ENCODE results near the gene SHKBP1.
"Not testable (repeated sequence)": the region's sequence is repeated elsewhere in the genome, so short reads cannot be mapped to it uniquely, and the experiment has no call there.

Gene SHKBP1

DNA sequence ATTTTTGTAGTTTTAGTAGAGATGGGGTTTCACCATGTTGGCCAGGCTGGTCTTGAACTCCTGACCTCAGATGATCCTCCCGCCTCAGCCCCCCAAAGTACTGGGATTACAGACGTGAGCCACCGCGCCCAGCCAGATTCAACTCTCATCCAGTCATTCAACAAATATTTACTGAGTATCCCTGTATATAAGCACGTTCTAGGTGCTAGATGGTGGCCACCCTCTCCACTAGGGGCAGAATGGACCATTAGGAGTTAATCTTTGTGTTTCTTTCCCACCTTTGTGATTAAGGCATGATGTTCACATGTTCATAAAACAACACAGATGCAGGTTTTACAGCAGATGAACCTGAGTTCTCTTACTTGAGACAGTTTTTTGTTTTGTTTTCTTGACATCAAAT, 7.3 kb downstream of the SHKBP1 start:
- DNase-seq: no peak

DNA sequence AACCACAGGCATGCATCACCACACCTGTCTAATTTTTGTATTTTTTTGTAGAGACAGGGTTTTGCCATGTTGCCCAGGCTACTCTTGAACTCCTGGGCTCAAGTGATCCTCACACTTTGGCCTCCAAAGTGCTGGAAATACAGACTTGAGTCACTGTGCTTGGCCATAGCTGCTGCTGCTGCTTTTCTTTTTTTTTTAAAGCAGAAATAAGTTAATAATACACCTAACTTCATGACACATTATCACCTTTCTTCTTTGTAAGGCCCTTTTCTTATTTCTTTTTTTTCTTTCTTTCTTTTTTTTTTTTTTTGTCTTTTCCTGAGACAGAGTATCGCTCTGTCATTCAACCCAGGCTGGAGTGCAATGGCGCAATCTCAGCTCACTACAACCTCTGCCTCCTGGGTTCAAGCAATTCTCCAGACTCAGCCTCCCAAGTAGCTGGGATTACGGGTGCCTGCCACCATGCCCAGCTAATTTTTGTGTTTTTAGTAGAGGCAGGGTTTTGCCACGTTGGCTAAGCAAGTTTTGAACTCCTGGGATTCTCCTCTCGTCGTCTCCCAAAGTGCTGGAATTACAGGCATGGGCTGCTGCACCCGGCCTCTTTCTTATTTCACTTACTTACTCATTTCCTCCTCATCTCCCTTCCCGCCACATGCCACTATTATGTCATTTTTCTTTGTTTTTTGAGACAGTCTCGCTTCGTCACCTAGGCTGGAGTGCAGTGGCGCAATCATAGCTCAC, 8.7 kb downstream of the SHKBP1 start:
- DNase-seq: no peak

DNA sequence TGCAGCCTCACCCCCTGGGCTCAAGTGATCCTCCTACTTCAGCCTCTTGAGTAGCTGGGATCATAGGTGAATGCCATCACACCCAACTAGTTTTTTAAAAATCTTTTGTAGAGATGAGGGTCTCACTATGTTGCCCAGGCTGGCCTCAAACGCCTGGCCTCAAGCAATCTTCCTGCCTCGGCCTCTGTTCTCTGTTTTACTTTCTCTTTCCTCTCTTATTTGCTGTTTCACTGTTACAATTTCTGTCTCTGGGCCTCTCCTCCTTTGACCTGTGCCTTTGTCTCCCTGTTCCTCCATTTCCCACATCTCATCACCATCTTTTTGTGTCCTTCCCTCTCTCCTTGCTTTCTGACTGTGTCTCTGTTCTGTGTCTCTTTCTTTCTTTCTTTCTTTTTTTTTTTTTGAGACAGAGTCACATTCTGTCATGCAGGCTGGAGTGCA, 9.3 kb downstream of the SHKBP1 start:
- no peak for DNase-seq

DNA sequence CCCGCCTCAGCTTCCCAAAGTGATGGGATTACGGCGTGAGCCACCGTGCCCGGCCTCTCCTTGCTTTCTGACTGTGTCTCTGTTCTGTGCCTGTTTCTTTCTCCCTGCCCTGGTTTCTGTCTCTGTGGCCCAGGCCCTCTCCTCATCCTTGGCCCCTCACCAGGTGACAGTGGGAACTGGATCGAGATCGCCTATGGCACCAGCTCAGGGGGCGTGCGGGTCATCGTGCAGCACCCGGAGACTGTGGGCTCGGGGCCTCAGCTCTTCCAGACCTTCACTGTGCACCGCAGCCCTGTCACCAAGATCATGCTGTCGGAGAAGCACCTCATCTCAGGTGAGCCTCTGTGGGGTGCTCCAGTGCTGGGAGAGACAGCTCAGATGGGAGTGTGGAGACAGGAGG, 9.9 kb downstream of the SHKBP1 start:
- no peak for DNase-seq

DNA sequence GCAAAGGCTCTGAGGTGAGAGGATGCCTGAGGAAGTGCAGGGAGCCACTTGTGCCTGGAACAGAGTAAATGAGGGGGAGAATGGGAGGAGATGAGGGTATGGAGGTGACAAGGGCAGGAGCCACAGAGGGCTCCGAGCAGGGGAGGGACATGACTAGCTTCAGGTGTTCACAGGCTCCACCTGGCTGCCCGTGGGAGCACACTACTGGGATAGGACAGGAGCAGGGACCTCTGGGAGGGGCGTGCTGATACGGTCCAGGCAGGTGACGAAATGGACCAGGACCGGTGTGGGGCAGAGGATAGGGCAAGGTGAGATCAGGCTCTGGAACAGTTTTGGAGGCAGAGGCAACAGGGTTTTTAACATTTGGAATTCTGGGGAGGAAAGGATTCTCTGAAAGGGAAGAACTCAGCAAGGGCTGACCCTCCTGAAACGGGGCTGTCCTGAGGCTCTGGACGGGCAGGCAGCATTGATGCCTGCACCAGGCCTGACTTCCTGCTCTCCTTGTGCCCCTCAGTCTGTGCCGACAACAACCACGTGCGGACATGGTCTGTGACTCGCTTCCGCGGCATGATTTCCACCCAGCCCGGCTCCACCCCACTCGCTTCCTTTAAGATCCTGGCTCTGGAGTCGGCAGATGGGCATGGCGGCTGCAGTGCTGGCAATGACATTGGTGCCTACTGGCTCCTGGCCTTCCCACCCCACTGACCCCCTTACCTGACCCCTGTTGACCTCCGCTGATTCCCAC, 11.6 kb downstream of the SHKBP1 start:
- DNase-seq: no peak

DNA sequence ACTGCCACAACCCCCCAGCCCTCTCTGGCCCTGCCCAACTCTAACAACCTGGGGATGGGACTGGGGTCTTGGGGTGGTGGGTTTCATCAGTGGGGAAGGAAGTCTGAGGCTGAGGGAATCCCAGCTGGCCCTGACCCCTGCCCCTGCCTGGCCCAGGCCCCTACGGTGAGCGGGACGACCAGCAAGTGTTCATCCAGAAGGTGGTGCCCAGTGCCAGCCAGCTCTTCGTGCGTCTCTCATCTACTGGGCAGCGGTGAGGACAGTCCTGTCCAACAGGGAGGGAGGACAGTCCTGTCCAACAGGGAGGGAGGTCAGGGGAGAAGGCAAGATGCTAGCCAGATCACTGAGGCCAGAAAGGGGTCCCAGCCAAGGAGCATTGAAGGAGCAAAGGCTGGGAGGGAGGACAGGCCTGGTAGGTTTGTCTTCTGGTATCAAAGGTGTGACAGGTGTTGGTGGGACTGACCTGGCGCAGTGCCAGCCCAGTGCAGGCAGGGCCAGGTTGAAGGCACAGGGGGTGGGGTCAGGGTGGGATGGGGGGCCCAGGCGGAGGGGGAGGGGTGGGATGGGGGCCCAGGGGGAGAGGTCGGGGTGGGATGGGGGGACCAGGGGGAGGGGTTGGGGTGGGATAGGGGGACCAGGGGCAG, 12.4 kb downstream of the SHKBP1 start:
- no peak for DNase-seq

DNA sequence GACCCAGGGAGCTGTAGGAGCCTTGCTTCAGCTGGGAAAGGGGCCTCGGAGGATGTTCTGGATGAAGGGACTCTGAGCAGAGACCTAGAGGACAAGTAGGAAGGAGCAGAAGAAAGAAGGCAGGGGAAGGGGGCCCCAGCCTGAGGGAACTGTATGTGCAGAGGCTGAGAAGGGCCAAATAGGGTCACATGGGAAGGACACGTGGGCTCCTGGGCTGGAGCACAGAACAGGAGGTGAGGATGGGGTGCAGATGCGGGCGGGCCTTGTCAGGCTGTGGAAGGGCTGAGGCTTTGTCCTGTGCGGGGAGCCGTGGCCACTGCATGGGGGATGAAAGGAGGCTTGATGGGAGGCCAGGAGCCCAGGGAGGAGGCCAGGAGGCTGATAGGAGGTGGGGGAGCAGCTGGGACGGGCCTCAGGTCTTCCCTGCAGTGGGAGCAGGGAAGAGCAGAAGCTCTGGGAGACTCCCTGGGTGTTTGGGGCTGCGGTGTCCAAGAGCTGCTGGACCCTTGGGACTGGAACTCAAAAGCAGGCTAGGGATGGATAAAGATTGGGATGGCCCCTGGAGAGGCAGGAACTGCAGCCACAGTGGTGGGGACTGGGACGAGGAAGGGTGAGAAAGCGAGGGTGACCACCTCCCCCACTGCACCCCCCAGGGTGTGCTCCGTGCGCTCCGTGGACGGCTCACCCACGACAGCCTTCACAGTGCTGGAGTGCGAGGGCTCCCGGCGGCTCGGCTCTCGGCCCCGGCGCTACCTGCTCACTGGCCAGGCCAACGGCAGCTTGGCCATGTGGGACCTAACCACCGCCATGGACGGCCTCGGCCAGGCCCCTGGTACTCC, 13.1 kb downstream of the SHKBP1 start:
- no peak for DNase-seq

DNA sequence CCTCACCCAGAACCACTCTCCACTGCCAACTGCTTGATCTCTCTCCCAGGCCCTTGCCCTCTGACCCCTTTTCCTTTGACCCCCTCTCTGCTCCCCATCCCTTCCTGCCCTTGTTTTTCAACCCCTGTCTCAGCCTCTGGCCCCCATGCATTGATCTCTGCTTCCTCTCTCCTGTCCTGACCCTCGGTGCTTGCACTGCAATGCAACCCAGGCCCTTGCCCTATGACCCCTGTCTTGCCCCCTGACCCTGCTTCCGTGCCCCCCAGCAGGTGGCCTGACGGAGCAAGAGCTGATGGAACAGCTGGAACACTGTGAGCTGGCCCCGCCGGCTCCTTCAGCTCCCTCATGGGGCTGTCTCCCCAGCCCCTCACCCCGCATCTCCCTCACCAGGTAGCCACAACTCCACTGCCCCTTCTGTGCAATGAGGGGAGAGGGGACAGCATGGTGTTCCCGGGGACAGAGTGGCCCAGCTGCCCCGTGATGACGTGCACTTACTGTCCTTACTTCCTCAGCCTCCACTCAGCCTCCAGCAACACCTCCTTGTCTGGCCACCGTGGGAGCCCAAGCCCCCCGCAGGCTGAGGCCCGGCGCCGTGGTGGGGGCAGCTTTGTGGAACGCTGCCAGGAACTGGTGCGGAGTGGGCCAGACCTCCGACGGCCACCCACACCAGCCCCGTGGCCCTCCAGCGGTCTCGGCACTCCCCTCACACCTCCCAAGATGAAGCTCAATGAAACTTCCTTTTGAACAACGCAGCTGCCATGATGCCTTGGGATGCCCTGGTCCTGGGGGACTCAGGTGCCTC, 14.0 kb downstream of the SHKBP1 start:
- DNase-seq: no peak

DNA sequence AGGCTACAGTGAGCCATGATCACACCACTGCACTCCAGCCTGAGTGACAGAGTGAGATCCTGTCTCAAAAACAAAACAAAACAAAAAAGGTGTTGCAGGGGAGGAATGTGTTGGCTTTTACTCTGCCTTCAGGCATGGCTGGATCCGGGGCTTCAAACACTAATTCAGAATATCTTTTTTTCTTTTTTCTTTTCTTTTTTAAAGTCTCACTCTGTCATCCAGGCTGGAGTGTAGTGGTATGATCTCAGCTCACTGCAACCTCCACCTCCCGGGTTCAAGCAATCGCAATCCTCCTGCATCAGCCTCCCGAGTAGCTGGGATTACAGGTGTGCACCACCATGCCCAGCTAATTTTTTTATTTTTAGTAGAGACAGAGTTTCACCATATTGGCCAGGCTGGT, 15.1 kb downstream of the SHKBP1 start:
- DNase-seq: not testable (repeated sequence)

DNA sequence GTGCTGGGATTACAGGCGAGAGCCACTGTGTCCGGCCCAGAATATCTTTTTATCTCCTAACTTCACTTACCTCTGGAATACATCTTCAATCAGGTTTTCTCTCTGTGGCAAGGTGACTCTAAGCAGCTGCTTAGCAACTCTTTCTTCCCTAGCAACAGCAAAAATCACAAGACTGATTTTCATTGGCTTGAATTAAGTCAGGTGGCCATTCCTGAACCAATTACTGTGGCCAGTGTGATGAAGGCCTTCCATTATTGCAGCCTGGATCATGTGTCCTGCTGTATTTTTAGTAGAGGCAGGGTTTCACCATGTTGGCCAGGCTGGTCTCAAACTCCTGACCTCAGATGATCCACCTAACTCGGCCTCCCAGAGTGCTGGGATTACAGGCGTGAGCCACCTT, 15.5 kb downstream of the SHKBP1 start:
- peak in 16 of 56 donors; percentile 8 to 60 (median 26) for DNase-seq

DNA sequence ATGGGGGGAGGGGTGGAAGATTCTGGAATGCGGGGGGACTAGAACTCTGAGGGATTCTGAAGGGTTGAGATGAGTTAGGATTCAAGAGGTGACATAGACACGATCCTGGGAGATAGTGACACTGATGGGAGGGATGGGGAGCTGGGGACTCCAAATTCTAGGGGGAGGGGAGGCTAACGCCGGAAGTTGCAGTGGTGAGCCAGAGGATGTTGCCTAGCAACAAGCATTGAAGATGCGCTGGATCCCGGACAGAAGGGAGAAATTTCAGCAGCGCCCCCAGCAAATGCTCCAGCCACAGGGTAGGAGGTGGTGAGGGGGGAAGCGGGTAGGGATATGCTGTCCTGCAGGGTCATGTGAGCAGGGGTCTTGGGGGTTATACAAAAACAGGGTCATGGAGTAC, 17.6 kb downstream of the SHKBP1 start:
- DNase-seq: peak in 19 of 56 donors; percentile 18 to 68 (median 33)

DNA sequence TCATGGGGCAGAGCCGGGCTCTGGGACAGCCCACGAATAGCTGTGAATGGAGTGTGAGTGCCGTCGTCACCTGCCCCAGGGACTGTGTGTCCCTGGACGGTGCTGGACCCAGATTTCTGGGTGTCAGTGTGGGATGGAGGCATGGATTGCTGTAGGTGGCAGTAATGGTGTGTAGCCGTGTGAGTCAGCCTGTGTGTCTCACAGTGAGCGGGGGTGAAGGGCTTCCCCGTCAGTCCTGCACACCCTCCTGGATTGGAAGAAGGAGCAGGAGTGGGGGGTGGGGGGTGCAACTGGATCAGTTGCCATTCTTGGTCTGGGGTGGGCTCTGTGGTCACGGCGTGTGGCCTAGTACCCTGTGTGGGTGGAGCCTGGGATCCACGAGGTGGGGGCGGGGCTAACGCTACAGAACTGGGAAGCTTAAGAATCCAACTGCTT, 18.0 kb downstream of the SHKBP1 start:
- DNase-seq: peak in 31 of 56 donors; percentile 10 to 76 (median 34)

DNA sequence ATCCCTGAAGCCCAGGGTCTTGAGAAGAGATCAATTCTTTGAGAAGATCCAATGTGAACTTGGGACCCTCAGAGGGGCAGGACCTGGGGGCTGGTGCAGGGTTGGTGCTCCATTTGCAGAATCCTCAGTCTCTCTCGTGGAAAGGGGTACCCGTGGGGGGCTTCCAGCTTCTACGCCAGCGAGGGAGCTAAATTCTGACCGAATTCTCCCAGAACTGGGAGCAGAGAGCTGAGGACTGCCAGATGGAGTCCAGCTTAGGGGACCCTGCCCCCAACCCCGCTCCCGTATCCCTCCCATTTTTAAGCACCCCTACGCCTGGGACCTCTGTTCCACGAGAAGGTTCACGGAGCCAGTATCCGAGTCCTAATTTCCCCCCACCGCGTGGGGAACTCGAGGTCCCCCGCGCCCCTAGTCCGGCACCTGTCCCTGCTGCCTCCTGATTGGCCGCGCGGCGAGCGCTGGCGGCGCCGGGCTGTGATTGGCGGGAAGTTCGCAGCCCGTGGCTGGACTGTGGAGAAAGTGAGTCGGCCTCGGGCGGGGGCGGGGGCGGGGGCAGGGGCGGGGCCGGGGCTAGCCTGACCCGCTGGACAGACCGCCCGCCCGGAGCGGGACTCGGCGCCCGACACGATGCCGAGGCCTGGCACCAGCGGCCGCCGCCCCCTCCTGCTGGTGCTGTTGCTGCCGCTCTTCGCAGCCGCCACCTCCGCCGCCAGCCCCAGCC, 20.1 kb downstream of the SHKBP1 start:
- peak in 6 of 56 donors; percentile 15 to 54 (median 32) for DNase-seq

DNA sequence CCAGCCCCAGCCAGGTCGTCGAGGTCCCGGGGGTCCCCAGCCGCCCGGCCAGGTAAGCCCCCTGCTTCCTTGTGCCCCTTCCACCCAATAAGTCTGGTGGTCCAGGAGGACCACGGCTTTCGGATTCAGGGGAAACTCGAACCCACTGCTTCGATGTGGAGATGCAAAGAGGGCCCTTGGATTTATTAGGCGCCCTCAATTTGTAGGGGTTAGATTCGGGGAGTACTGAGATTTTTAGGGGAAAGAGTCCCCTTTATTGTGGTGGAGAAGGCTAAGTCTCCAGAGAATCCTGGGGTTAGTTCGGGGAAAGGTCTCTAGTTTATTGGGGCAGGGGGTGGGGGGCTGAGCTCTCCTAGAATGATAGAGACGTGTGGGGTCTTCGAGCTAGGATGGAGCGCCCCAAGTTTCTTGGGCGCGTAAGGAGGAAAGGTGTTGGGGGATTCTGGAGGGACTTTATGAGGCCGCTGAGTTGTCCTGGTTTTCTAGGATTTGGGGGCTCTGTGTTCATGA, 20.7 kb downstream of the SHKBP1 start:
- DNase-seq: no peak

DNA sequence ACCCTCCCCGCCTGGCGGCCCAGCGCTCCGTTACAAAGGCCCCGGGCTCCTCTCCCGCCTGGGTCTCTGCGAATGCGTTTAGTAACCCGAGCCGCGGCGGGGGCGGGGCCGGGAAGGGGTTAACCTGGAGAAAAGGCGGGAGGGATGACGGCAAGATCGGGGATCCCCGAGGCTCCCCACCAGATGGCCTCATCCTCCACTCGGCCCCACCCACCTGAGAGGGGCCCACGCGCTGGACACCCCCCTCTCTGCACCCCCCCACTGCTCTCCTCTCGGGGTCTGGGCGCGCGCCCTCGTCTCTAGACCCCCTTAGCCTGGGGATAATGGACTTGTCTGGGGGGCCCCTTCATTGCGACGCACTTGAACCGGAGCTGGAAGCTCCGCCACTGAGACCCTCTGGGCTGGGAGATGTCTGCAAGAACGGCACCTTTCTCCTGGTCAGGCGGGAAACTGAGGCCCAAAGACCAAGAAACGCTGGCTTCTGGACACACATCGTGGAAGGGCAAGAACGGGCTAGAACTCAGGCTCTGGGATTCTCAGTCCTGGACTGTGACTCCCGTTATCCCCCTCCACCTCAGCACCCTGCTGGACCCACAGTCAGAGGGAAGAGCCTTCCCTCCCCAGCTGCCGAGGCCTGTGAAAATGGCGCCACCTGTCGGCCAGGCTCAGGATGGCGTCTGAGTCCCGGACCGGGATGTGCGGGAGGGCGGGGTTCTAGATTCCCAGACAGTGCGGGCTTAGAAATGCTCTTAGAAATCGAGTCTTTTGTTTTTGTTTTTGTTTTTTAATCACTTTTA, 21.6 kb downstream of the SHKBP1 start:
- peak in 51 of 56 donors; percentile 21 to 91 (median 67) for DNase-seq

DNA sequence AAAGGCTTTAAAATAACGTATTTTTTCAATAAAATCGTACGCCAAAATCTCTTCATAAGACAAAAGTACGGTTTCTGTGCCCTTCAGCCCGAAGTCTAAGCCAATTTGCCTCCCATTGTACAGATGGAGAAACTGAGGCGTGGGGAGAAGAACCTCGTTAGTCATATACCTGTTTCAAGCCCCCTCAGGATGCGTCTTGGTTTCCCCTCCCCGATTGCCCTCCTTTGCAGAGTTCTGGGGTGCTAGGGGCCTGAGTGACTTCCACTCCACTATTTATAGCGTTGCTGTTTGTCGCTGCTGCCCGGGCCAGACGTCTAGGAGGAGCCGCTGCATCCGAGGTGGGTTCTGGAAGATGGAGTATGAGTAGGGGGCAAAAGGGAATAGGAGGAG, 22.2 kb downstream of the SHKBP1 start:
- DNase-seq: no peak

DNA sequence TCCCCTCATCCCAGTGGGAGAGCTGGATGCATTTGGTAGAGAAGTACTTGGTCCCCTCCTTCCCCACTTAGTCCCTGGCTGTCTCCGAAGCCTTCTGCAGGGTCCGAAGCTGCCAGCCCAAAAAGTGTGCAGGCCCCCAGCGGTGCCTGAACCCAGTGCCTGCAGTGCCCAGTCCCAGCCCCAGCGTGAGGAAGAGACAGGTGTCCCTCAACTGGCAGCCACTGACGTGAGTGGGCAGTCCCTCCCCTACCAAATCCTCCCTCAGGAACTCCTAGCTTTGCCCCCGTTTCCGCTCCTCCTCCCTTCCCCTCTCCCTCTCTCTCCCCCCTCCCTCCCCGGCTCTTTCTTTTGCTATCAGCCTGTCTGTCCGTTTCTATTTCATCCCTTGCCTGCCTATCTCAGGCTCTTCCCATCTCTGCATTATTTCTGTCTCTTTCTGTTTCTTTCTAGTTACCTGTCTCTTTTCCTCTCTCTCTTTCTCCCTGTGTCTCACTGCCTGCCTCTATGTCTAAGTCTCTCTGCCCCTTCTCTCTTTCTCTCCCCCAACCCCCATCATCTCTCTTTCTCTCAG, 22.7 kb downstream of the SHKBP1 start:
- no peak for DNase-seq

DNA sequence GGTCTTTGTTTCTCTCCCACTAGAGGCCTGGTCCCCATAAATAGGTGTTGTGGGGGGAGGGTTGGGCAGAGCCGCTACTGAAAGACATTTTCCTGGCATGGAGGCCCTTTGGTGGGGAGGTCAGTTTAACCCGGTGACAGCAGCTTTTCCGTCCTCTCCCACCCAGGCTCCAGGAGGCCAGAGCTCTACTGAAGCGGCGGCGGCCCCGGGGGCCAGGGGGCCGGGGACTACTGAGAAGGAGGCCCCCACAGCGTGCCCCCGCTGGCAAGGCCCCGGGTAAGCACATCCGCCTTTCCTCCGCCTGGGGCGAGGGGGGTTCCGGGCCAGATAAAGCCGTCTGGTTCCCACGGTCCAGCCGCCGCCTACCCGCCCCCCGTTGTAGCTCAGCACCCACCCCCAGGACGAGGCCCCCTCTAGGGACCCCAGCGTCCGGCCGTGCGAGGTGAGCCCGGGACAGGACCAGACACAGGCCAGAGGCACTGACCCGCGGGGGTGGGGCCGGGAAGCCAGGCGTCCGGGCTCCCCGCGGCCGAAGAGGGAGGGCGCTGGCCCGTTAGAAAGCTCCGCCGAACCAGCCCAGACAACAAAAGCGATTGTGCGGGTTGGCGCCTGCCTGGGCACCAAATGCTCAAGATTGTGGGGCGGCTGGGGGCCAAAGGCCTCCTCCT, 23.4 kb downstream of the SHKBP1 start:
- DNase-seq: peak in 28 of 56 donors; percentile 14 to 73 (median 36)

Data from nucleus accumbens (tissue), 56 donors.